Left forelimb (tissue), 1 donor: ENCODE results near the gene CDCA4.
"Not testable (repeated sequence)": the region's sequence is repeated elsewhere in the genome, so short reads cannot be mapped to it uniquely, and the experiment has no call there.

ENCODE experiments used
- DNase-seq: peaks from one replicate; pipeline ENCODE4 v3.0.0-alpha.2; 2018; ENCODE audit warnings: low spot score

CDCA4 gene

GRCh38 chr14:105020815-105021655, at the start of gene CDCA4:
TSS of gene CDCA4 (minus strand) at chr14:105021083. CDS start at chr14:105011929, 9,154 bp downstream.
- peak; percentile 99 for DNase-seq

GRCh38 chr14:105069871-105070759, 49.2 kb upstream of the CDCA4 start:
- DNase-seq: no peak

DNA sequence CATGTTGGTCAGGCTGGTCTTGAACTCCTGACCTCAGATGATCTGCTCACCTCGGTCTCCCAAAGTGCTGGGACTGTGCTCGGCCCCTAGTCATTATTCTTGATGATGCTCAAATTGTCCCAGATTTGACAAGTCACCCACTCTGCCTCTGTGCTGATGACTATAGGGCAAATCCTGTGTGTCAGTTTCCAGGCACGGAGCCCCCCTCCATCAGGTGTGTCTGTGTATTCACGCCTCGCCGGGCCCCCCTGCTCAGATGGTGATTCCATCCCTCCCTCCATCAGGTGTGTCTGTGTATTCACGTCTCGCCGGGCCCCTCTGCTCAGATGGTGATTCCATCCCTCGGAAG, 48.6 kb upstream of the CDCA4 start:
- DNase-seq: no peak

DNA sequence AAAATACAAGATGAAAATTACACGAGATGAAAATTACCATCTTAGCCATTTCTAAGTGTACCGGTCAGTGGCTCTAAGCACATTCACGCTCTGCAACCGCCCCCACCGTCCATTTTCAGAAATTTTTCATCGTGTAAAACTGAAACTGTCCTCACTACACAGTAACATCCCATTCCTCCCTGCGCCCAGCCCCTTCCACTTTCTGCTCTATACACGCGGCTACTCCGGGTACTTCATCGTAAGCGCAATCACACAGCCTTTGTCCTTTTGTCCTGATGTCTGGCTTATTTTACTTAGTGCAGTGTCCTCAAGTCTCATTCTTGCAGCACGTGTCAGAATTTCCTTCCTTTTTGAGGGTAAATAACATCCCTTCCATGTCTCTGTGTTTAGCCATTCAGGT, 47.9 kb upstream of the CDCA4 start:
- DNase-seq: no peak

DNA sequence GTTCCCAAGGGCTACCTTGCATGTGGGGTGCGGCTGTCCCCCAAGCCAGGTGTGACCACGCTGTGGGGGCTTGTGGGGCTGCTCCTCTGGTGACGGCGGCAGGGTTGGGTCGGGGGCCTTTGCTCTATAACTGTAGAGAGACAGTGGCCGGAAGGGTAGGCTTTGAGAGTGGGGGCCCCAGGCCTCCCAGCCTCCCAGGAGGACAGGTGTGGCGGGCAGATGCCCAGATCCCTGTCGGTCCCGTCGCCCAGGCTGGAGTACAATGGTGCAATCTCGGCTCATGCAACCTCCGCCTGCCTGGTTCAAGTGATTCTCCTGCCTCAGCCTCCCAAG, 47.1 kb upstream of the CDCA4 start:
- DNase-seq: no peak

DNA sequence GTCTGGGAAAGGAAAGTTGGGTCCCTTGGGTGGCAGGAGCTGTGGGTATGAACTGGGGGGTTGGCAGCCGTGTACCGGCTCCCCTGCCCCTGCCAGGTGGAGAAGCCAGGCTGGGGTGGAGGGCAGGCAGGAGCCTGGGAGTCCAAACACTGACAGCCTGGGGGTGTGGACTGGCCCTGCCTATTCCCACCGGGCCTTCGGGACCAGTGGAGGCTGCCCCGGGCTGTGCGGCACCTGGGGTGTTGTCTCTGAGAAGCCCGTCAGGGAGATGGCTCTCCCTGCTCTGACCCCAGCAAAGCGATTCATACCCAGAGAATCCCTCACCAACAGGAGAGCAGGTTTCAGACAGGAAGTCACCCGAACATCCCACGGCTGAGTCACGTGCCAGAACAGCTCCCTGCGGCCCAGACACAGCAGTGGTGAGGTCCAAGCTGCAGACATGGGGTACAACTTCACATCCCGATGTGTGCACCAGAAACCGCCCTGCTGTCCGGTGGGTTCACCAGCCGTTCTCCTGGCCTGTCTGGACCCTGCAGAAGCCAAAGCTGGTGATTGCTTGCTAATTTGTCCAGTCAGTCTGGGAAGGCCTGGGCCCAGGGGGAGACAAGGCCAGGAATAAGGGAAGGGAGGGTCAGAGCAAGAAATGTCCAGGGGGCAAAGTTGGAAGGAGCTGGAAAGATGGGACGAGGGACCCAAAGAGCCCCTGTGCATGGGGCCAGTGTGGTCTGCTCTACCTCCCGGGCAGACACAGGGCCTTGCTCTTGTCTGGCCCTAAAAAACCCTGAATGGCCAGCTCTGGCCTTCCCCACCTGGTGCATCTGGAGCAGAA, 46.5 kb upstream of the CDCA4 start:
- DNase-seq: no peak

DNA sequence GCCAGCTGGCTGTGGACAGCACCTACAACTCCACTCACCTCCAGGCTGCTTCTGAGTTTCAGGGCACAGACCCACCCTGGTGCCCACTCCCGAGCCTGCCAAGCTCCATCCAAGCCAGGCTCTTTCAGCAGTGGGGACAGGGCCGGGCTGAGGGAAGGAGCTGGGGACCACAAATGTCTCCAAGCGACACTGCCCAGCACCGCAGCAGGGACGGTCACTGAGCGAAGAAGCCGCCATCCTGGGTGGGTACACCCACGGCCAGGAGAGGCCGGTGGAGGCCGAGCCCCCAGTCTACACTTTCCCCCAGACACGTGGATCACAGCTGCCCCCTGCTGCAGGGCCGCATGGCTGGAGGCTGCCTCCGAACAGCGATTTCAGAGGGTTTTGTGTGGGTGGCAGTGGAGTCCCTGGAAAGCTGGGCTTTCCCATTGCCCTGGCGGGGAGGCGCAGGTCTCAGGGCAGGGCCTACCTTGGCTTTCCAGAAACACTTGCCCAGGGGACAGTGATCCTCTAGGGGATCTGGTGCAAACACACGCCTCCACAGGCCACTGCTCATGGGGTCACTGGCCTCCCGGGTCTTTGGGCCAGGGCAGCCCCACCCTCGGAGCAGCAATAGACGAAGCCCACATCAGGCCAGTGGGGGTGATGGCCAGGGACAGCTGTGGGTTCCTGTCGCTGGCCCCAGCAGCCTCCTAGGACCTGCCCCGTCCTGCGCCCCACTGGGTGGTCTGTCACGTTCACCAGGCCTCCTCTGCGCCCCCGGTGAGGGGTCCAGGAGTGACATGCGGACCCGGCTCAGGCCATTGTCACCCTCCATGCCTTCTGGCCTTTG, 45.6 kb upstream of the CDCA4 start:
- DNase-seq: peak; percentile 50

GRCh38 chr14:105065280-105066228, 44.7 kb upstream of the CDCA4 start, which contains the start of gene GPR132:
TSS of gene GPR132 (minus strand) at chr14:105065430. CDS start at chr14:105055420, 10,010 bp downstream.
- DNase-seq: peak; percentile 64

DNA sequence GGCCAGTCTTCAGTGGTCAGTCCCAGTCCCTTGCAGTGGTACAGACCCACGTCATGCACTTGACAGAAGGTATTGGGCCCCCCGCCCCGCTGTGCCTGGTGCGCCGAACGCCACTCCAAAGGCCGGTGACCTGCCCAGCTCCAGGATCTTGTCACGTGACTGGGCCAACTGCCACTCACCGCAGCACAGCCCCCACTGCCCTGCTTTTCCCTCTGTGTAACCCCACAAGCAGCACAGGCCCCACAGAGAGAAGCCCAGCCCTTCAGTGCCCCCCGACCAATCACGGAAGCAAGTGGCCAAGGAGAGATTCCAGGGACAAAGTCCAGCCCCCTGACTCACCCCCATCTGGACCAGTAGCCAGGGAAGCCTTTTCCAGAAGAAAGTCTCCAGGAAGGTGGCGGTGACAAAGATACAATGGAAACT, 43.8 kb upstream of the CDCA4 start:
- peak; percentile 62 for DNase-seq

DNA sequence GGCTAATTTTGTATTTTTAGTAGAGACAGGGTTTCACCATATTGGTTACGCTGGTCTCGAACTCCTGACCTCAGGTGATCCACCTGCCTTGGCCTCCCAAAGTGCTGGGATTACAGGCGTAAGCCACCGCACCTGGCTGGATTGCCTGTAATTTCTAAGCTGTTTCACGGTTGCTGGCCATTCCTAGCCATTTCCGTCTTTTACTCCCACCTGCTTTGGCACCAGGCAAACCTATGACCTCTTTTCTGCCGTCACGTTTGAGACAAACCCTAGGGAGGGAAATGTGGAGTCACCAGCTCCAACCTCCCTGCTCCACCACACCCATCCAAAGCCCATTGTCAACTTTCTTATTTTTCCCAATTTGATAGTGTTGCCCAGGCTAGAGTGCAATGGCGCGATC, 43.1 kb upstream of the CDCA4 start:
- DNase-seq: no peak

- DNase-seq: not testable (repeated sequence)
Measured at GRCh38 chr14:105063506-105063905, 42.6 kb upstream of the CDCA4 start.

DNA sequence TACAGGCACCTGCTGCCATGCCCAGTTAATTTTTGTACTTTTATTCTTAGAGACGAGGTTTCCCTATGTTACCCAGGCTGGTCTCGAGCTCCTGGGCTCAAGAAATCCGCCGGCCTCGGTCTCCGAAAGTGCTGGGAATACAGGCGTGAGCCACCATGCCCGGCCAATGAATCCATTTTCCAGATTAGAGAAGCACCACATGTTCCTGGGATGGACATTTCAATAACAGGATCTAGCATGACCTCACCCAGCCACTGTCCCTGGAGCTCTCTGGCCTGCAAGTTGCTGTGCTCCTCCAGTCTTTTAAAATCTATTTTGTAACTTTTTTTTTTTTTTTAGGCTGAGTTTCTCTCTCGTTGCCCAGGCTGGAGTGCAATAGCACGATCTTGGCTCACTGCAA, 42.2 kb upstream of the CDCA4 start:
- no peak for DNase-seq

DNA sequence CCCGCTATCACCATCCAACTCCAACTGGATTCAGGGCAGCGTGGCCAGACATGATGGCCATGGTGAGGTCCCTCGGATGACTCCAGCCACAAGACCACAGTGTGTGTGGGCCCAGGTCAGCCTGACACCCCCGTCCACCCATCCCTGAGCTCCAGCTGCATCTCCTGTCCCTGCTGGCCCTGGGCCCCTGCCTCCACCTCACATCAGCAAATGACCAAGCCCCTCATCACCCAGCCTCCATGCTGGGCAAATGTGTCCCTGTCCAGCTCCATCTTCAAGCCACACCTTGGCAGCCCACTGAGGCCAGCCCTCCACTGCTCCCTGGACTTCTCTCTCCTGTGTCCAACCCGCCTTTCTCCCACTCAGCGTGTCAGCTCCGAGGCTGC, 41.2 kb upstream of the CDCA4 start:
- DNase-seq: no peak

GRCh38 chr14:105061428-105062047, 40.7 kb upstream of the CDCA4 start:
- DNase-seq: peak; percentile 60

- peak; percentile 72 for DNase-seq
Measured at GRCh38 chr14:105060751-105061427, 40.0 kb upstream of the CDCA4 start.

- peak; percentile 61 for DNase-seq
Measured at GRCh38 chr14:105059925-105060565, 39.2 kb upstream of the CDCA4 start.

DNA sequence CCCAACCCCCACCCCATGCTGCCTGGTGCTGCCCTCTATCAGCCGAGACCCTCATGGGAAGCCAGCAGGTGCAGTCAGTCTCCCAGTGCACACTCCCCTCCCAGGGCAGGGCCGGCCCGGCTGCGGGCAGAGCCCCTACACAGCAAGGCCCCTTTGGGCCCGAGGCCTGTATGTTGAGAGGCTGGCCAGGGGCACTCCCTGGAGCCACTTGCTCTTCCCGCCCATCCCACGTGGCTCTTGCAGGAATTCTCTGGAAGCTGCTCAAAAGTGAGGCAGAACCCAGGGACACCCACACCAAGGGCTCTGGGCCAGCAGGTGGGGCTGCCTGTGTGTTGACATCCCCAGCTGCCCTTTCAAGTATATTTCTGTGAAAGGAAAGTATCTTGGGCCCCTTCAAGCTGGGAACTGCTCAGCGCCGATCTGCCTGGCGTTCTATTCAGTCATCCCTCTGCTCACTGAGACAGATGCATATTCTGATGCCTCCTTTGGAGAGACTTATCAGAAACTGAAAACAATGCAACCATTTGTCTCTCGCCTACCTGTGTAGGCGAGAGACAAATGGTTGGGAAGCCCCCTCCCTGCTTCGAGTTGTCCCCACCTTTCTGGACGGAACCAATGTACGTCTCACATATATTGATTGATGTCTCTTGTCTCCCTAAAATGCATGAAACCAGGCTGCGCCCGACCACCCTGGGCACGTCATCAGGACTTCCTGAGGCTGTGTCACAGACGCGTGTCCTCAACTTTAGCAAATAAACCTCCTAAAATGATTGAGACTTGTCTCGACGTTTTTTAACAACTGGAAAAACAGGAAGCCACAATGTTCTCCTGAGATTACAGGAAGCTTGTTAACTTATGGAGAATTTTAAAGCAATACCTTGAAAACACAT, 38.4 kb upstream of the CDCA4 start:
- DNase-seq: peak; percentile 64
